ENCODE data around the gene CD36. TPM values are rescaled to one million over a fixed set of nuclear protein-coding genes. Genes with fewer than 3 reads are reported as not detected.

The CD36 gene
- total RNA-seq, 1 experiment from 2014 or later: 0.32 TPM

- ChIA-PET CTCF (no interaction called here), POLR2A (interaction anchor here (1.4 kb wide), 1 partner anchor 8 kb away, joined by 3 read pairs; no protein-coding TSS in a partner anchor), RAD21 (ENCODE audit: low non-redundant PET in 1 of 2, low total read pairs in 2 of 2, uncharacterized antibody in 2 of 2, unreplicated experiment in 2 of 2) (no interaction called here)
- Histone ChIP-seq H3K4me1 (ENCODE audit: control insufficient read depth in 1 of 2, insufficient read depth in 2 of 2, low read length in 2 of 2) (peaks cover 33 to 38% of the 10 kb centered on the region in 2 experiments; a peak in 3 of 4 replicates), H3K9ac (ENCODE audit: low read length) (no peak overlapping the region), H3K27ac (ENCODE audit: low read depth, low read length) (peak overlapping the region; percentile 48), H4K20me1 (ENCODE audit: insufficient read depth) (no peaks in the 10 kb centered on the region), H3K36me3 (ENCODE audit: control insufficient read depth in 1 of 2, insufficient read depth in 2 of 2, low read length in 2 of 2) (no peaks in the 10 kb centered on the region), H3K9me2 (ENCODE audit: insufficient read depth) (no peaks in the 10 kb centered on the region), H3K79me2 (ENCODE audit: insufficient read depth, low read length) (no peaks in the 10 kb centered on the region), H3K4me2 (ENCODE audit: low read length) (peak overlapping the region; percentile 24), H3K27me3 (ENCODE audit: insufficient read depth, low read length) (no peaks in the 10 kb centered on the region), H2AFZ (ENCODE audit: low read depth, low read length, poor library complexity, severe bottlenecking) (peak overlapping the region; percentile 19), H3K4me3 (replicated peaks in 1 of 2; ENCODE audit: low read depth in 1 of 2, low read length in 2 of 2) (no peak overlapping the region), H3K9me3 (ENCODE audit: control insufficient read depth in 1 of 2, insufficient read depth in 1 of 2, low read depth in 1 of 2, low read length in 2 of 2) (no peaks in the 10 kb centered on the region)
- DNase-seq (ENCODE audit: low read depth, low spot score) (peak; percentile 21), ATAC-seq (peak; percentile 78)
- peak; percentile 93 for TF ChIP-seq TCF7L2 (IDR thresholded peaks at IDR 0.05; ENCODE audit: borderline replicate concordance, extremely low read depth, insufficient read depth, insufficient read length)
- TF ChIP-seq ZFX (IDR thresholded peaks at IDR 0.05): no peak
- no peak for TF ChIP-seq POLR2AphosphoS5 (IDR thresholded peaks at IDR 0.05; ENCODE audit: low read depth, low read length)
- TF ChIP-seq CTCF (IDR thresholded peaks at IDR 0.05 in 2 of 3, conservative IDR thresholded peaks at IDR 0.05 in 1 of 3; ENCODE audit: borderline replicate concordance in 1 of 3, insufficient read depth in 1 of 3, low read depth in 2 of 3, low read length in 2 of 3): no peak
- intact Hi-C loops (cut with micrococcal nuclease): no loop called here
- BruUV-seq (replicated peaks): no TSS peak
Observed at GRCh38 chr7:80611779-80612178, 26.7 kb upstream of the CD36 start.

- no peak overlapping the region for H3K4me2 ChIP-seq (ENCODE audit: low read length)
Observed at GRCh38 chr7:80612880-80613279, 25.6 kb upstream of the CD36 start.

More at GRCh38 chr7:80612880-80613279, 25.6 kb upstream of the CD36 start:
- DNase-seq (ENCODE audit: low read depth, low spot score): no peak
- CTCF ChIA-PET: no interaction called here
- intact Hi-C loops (cut with micrococcal nuclease): no loop called here
- Histone ChIP-seq H2AFZ (ENCODE audit: low read depth, low read length, poor library complexity, severe bottlenecking) (peak overlapping the region; percentile 46), H3K9ac (ENCODE audit: low read length) (no peak overlapping the region), H3K27ac (ENCODE audit: low read depth, low read length) (no peak overlapping the region), H3K4me1 (ENCODE audit: control insufficient read depth in 1 of 2, insufficient read depth in 2 of 2, low read length in 2 of 2) (peaks cover 33 to 38% of the 10 kb centered on the region in 2 experiments; a peak in 3 of 4 replicates), H3K9me3 (ENCODE audit: control insufficient read depth in 1 of 2, insufficient read depth in 1 of 2, low read depth in 1 of 2, low read length in 2 of 2) (no peaks in the 10 kb centered on the region), H3K4me3 (replicated peaks in 1 of 2; ENCODE audit: low read depth in 1 of 2, low read length in 2 of 2) (no peak overlapping the region), H3K27me3 (ENCODE audit: insufficient read depth, low read length) (no peaks in the 10 kb centered on the region), H3K9me2 (ENCODE audit: insufficient read depth) (no peaks in the 10 kb centered on the region), H3K79me2 (ENCODE audit: insufficient read depth, low read length) (no peaks in the 10 kb centered on the region), H4K20me1 (ENCODE audit: insufficient read depth) (no peaks in the 10 kb centered on the region), H3K36me3 (ENCODE audit: control insufficient read depth in 1 of 2, insufficient read depth in 2 of 2, low read length in 2 of 2) (no peaks in the 10 kb centered on the region)
- no TSS peak for BruUV-seq (replicated peaks)
- POLR2A ChIA-PET: interaction anchor here (0.6 to 1.4 kb wide), 2 partner anchors 7 to 8 kb away, joined by 3 to 7 read pairs; no protein-coding TSS in a partner anchor
- RAD21 ChIA-PET (ENCODE audit: low non-redundant PET in 1 of 2, low total read pairs in 2 of 2, uncharacterized antibody in 2 of 2, unreplicated experiment in 2 of 2): no interaction called here
- no peak for ATAC-seq
- no peak for TF ChIP-seq SIN3A (IDR thresholded peaks at IDR 0.05; ENCODE audit: low read depth)
- no peak for TF ChIP-seq POLR2AphosphoS5 (IDR thresholded peaks at IDR 0.05; ENCODE audit: low read depth, low read length)
- no peak for TF ChIP-seq CEBPB (IDR thresholded peaks at IDR 0.05; ENCODE audit: low read depth)
